GM23338 (cell line): ENCODE results near the gene JAKMIP1. TPM values are rescaled to one million over a fixed set of nuclear protein-coding genes. Genes with fewer than 3 reads are reported as not detected.

Experiments
- ATAC-seq: fragments of 200-7000 bp; cut with Tn5 transposase; 3 replicates; pipeline ENCODE4 v1.9.1; 2020
- DNase-seq: peaks from one replicate; pipeline ENCODE4 v3.0.0-alpha.2; 2015; ENCODE audit warnings: low spot score
- H2AFZ ChIP-seq: fragments of 200-600 bp; sonication (generic); 2 replicates; pipeline ENCODE4 v1.8.0; 2016; ENCODE audit warnings: antibody characterized with exemption, mild to moderate bottlenecking, moderate library complexity
- H3F3A ChIP-seq: fragments of 200-600 bp; sonication (generic); replicated peaks from 2 replicates; pipeline ENCODE4 v1.8.0; 2017; ENCODE audit warnings: antibody characterized with exemption, mixed run types, low read depth
- H3K27ac ChIP-seq: fragments of 200-600 bp; sonication (generic); 2 replicates; pipeline ENCODE4 v1.6.1; 2016; ENCODE audit warnings: low read depth
- H3K27me3 ChIP-seq: fragments of 200-600 bp; sonication (generic); 2 replicates; pipeline ENCODE4 v1.8.0; 2016; ENCODE audit warnings: mild to moderate bottlenecking, mixed run types, moderate library complexity; ENCODE audit not compliant: insufficient read depth
- H3K36me3 ChIP-seq: fragments of 200-600 bp; sonication (generic); 2 replicates; pipeline ENCODE4 v1.8.0; 2016; ENCODE audit warnings: mild to moderate bottlenecking; ENCODE audit not compliant: insufficient read depth
- H3K4me1 ChIP-seq: fragments of 200-600 bp; sonication (generic); 2 replicates; pipeline ENCODE4 v1.8.0; 2016; ENCODE audit warnings: mild to moderate bottlenecking, moderate library complexity; ENCODE audit not compliant: insufficient read depth
- H3K4me2 ChIP-seq: fragments of 200-600 bp; sonication (generic); 2 replicates; pipeline ENCODE4 v1.7.1; 2017; ENCODE audit warnings: mixed run types
- H3K4me3 ChIP-seq: fragments of 200-600 bp; sonication (generic); 2 replicates; pipeline ENCODE4 v1.6.1; 2016; ENCODE audit warnings: mixed run types
- H3K79me2 ChIP-seq: fragments of 200-600 bp; sonication (generic); replicated peaks from 2 replicates; pipeline ENCODE4 v1.8.0; 2017; ENCODE audit warnings: mild to moderate bottlenecking; ENCODE audit not compliant: insufficient read depth
- H3K9me2 ChIP-seq: fragments of 200-600 bp; sonication (generic); 2 replicates; pipeline ENCODE4 v1.8.0; 2017; ENCODE audit not compliant: insufficient read depth
- H4K20me1 ChIP-seq: fragments of 200-600 bp; sonication (generic); replicated peaks from 2 replicates; pipeline ENCODE4 v1.8.0; 2017; ENCODE audit warnings: mild to moderate bottlenecking; ENCODE audit not compliant: insufficient read depth
- H3K27ac Mint-ChIP-seq: 2 replicates; pipeline ENCODE4 v1.8.0; 2020; ENCODE audit warnings: inconsistent platforms, mild to moderate bottlenecking, moderate library complexity, mixed read lengths
- H3K27me3 Mint-ChIP-seq: 3 replicates; pipeline ENCODE4 v1.8.0; 2022; ENCODE audit warnings: low read depth, mild to moderate bottlenecking, moderate library complexity, mixed read lengths, inconsistent platforms; ENCODE audit not compliant: insufficient read depth, poor library complexity
- H3K36me3 Mint-ChIP-seq: 3 replicates; pipeline ENCODE4 v1.8.0; 2021; ENCODE audit warnings: low read depth, mild to moderate bottlenecking, inconsistent platforms, moderate library complexity, mixed read lengths
- H3K4me1 Mint-ChIP-seq: 3 replicates; pipeline ENCODE4 v1.8.0; 2020; ENCODE audit warnings: mild to moderate bottlenecking, inconsistent platforms, mixed read lengths
- H3K4me3 Mint-ChIP-seq: 3 replicates; pipeline ENCODE4 v1.8.0; 2021; ENCODE audit warnings: moderate library complexity, mild to moderate bottlenecking, inconsistent platforms, mixed read lengths
- H3K9me3 Mint-ChIP-seq: 3 replicates; pipeline ENCODE4 v1.8.0; 2020; ENCODE audit warnings: moderate library complexity, mild to moderate bottlenecking, inconsistent platforms, mixed read lengths
- CREB1 ChIP-seq: fragments of 250-450 bp; sonication (Bioruptor Pico); IDR thresholded peaks from 2 replicates; pipeline ENCODE4 v1.5.0; 2020; ENCODE audit warnings: low read depth, mild to moderate bottlenecking, moderate library complexity
- EZH2 ChIP-seq: fragments of 200-600 bp; sonication (generic); IDR thresholded peaks from one replicate; pipeline ENCODE4 v1.8.0; 2017; ENCODE audit warnings: antibody characterized with exemption, mild to moderate bottlenecking, low read depth; ENCODE audit not compliant: unreplicated experiment
- JUNB ChIP-seq: IDR thresholded peaks from one replicate; pipeline ENCODE4 v1.6.1; 2016; ENCODE audit warnings: antibody characterized with exemption; ENCODE audit not compliant: unreplicated experiment
- STAT1 ChIP-seq: IDR thresholded peaks from one replicate; pipeline ENCODE4 v1.6.1; 2016; ENCODE audit warnings: antibody characterized with exemption; ENCODE audit not compliant: unreplicated experiment
- polyA plus RNA-seq: library from polyadenylated mRNA; unstranded; fragments of >200 nt; fragmentation: Nextera tagmentation; extraction: Ambion mirVana; gene quantifications from 2 replicates; pipeline ENCODE4 v1.2.1, GENCODE V29; 2016
- total RNA-seq: library from RNA; depleted of rRNA; stranded (reverse); fragments of >200 nt; shearing (Covaris generic); gene quantifications from 2 replicates; pipeline ENCODE4 v1.2.3, GENCODE V29; 2014
- TF ChIP-seq, protein P1 (sequence below): IDR thresholded peaks from 2 replicates; pipeline ENCODE4 v1.6.1; 2016; ENCODE audit warnings: antibody characterized with exemption
- TF ChIP-seq, protein P2 (sequence below): IDR thresholded peaks from one replicate; pipeline ENCODE4 v1.6.1; 2018; ENCODE audit warnings: antibody characterized with exemption; ENCODE audit not compliant: unreplicated experiment

The JAKMIP1 gene
- total and polyA plus RNA-seq, 2 experiments from 2014 or later: 4.6 to 5.1 TPM

DNA sequence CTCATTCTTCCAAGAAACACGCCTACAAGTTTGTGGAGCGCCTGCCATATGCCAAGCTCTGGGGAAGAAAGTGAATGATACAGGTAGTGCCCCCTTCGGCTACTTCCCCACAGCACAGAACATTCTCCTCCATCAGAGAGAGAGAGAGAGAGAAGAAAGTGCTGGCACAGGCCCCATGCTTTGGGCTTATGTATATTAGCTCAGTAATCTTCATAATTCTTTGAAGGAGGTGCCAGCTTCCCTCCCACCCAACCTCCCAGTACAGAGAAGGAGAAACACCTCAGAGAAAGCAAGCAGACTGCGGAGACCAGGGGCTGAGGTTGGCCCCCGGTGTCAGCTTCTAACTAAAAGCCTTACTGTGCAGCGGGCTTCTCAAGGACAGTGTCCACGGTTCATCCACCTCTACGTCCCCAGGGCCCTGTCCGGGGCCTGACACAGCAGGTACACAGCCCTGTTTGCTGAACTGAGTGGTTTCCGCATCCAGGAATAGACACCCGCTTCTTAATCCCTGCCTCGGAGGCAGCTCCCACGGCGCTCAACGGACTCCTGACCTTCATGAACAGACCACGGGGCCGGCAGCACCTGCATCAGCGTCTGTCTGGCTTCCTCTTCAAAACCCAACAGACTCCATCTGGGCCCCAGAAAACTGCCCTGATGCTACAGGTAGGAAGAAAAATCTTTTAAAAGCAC lies 50.2 kb downstream of the JAKMIP1 start:
- H3K27me3 Mint-ChIP-seq: no peaks in the 10 kb centered on the region
- TF ChIP-seq, protein P1, sequence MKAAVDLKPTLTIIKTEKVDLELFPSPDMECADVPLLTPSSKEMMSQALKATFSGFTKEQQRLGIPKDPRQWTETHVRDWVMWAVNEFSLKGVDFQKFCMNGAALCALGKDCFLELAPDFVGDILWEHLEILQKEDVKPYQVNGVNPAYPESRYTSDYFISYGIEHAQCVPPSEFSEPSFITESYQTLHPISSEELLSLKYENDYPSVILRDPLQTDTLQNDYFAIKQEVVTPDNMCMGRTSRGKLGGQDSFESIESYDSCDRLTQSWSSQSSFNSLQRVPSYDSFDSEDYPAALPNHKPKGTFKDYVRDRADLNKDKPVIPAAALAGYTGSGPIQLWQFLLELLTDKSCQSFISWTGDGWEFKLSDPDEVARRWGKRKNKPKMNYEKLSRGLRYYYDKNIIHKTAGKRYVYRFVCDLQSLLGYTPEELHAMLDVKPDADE: no peak
- no peak overlapping the region for H3K4me3 Mint-ChIP-seq
- peaks cover 20% of the 10 kb centered on the region for H3K4me1 Mint-ChIP-seq
- H3K9me3 Mint-ChIP-seq: no peaks in the 10 kb centered on the region; the same call in 2 of the 3 replicates
- Histone ChIP-seq H4K20me1 (no peaks in the 10 kb centered on the region), H2AFZ (no peak overlapping the region), H3K4me2 (no peak overlapping the region), H3F3A (no peaks in the 10 kb centered on the region), H3K9me2 (no peaks in the 10 kb centered on the region), H3K27ac (no peak overlapping the region), H3K4me3 (no peak overlapping the region), H3K4me1 (peaks cover 10% of the 10 kb centered on the region), H3K36me3 (no peaks in the 10 kb centered on the region), H3K79me2 (no peaks in the 10 kb centered on the region), H3K27me3 (no peaks in the 10 kb centered on the region)
- no peak overlapping the region for H3K27ac Mint-ChIP-seq
- H3K36me3 Mint-ChIP-seq: no peaks in the 10 kb centered on the region
- DNase-seq (no peak), ATAC-seq (no peak)

DNA sequence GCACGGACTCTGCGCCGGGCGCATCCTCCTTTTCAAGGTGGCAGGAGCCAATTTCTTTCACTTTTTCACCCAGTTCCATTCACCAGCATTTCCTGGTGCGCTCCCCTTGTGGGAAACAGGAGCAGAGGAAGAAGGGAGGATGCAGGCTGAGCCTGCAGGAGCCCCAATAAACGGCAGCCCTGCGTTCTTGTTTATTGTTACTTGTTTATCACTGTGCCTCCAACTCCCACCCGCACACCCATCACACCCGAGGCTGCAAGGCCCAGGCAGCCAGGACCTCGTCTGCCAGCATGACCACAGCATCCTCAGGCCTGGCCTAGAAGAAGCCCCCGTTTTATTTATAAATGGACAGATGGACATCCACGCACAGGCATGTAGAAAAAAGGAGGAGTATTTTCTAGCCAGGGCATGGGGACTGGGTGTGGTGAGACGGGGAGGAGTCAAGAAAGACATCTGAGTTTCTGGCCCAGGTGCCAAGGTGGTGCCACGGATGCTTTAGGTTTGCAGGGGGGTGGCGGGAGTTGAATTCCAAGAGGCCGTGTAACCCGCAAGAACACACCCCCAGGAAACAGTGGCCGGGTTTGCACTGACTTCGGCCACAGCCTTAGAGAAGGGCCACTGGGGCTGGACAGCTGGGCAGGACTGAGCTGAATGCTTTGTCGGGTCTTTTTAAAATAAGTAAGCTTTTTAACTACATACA lies 51.7 kb downstream of the JAKMIP1 start:
- H3K9me3 Mint-ChIP-seq: no peaks in the 10 kb centered on the region; the same call in 2 of the 3 replicates
- Histone ChIP-seq H2AFZ (no peak overlapping the region), H3K4me3 (no peak overlapping the region), H3K9me2 (no peaks in the 10 kb centered on the region), H3K4me1 (no peaks in the 10 kb centered on the region), H3K36me3 (no peaks in the 10 kb centered on the region), H4K20me1 (no peaks in the 10 kb centered on the region), H3F3A (no peaks in the 10 kb centered on the region), H3K79me2 (no peaks in the 10 kb centered on the region), H3K27me3 (no peaks in the 10 kb centered on the region), H3K27ac (no peak overlapping the region), H3K4me2 (no peak overlapping the region)
- H3K27me3 Mint-ChIP-seq: no peaks in the 10 kb centered on the region
- ATAC-seq: no peak
- no peak overlapping the region for H3K4me3 Mint-ChIP-seq
- peaks cover 5% of the 10 kb centered on the region; the same call in 2 of the 3 replicates for H3K4me1 Mint-ChIP-seq
- H3K27ac Mint-ChIP-seq: no peak overlapping the region
- DNase-seq: no peak
- H3K36me3 Mint-ChIP-seq: no peaks in the 10 kb centered on the region
- TF ChIP-seq EZH2 (no peak), STAT1 (no peak), JUNB (no peak), CREB1 (CRISPR knock-in tag) (no peak)
- TF ChIP-seq, protein P2, sequence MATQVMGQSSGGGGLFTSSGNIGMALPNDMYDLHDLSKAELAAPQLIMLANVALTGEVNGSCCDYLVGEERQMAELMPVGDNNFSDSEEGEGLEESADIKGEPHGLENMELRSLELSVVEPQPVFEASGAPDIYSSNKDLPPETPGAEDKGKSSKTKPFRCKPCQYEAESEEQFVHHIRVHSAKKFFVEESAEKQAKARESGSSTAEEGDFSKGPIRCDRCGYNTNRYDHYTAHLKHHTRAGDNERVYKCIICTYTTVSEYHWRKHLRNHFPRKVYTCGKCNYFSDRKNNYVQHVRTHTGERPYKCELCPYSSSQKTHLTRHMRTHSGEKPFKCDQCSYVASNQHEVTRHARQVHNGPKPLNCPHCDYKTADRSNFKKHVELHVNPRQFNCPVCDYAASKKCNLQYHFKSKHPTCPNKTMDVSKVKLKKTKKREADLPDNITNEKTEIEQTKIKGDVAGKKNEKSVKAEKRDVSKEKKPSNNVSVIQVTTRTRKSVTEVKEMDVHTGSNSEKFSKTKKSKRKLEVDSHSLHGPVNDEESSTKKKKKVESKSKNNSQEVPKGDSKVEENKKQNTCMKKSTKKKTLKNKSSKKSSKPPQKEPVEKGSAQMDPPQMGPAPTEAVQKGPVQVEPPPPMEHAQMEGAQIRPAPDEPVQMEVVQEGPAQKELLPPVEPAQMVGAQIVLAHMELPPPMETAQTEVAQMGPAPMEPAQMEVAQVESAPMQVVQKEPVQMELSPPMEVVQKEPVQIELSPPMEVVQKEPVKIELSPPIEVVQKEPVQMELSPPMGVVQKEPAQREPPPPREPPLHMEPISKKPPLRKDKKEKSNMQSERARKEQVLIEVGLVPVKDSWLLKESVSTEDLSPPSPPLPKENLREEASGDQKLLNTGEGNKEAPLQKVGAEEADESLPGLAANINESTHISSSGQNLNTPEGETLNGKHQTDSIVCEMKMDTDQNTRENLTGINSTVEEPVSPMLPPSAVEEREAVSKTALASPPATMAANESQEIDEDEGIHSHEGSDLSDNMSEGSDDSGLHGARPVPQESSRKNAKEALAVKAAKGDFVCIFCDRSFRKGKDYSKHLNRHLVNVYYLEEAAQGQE: no peak
- TF ChIP-seq, protein P1: no peak
